ENCODE results near the gene GPX3.

GPX3 gene

GRCh38 chr5:151030379-151030778 lies 10.0 kb downstream of the GPX3 start:
- no peak for TF ChIP-seq SIN3A (IDR thresholded peaks at IDR 0.05; ENCODE audit: borderline replicate concordance, insufficient read depth, low read length)

DNA sequence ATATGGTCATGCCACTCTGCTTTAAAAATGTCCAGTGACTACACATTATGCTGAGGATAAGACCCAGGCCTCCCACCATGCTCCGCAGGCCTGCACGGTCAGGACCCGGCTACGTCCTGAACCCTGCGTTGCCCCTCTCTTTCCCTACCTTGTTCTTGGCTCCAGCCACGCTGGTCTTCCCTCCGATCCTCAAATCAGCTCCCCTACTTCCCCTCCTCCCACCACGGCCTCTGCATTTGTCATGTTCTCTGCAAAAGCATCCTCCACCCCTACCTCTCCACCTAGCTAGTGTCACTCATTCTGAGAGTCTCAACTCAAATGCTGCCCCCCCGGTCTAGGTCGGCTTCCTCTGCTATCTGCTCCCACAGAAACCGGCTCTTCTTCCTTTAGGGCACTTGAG lies 11.2 kb downstream of the GPX3 start:
- TF ChIP-seq, protein P1, sequence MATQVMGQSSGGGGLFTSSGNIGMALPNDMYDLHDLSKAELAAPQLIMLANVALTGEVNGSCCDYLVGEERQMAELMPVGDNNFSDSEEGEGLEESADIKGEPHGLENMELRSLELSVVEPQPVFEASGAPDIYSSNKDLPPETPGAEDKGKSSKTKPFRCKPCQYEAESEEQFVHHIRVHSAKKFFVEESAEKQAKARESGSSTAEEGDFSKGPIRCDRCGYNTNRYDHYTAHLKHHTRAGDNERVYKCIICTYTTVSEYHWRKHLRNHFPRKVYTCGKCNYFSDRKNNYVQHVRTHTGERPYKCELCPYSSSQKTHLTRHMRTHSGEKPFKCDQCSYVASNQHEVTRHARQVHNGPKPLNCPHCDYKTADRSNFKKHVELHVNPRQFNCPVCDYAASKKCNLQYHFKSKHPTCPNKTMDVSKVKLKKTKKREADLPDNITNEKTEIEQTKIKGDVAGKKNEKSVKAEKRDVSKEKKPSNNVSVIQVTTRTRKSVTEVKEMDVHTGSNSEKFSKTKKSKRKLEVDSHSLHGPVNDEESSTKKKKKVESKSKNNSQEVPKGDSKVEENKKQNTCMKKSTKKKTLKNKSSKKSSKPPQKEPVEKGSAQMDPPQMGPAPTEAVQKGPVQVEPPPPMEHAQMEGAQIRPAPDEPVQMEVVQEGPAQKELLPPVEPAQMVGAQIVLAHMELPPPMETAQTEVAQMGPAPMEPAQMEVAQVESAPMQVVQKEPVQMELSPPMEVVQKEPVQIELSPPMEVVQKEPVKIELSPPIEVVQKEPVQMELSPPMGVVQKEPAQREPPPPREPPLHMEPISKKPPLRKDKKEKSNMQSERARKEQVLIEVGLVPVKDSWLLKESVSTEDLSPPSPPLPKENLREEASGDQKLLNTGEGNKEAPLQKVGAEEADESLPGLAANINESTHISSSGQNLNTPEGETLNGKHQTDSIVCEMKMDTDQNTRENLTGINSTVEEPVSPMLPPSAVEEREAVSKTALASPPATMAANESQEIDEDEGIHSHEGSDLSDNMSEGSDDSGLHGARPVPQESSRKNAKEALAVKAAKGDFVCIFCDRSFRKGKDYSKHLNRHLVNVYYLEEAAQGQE (IDR thresholded peaks at IDR 0.05; ENCODE audit: insufficient read depth in 1 of 2, low read depth in 2 of 2, low read length in 2 of 2) = no peak
- TF ChIP-seq FOXP2 (optimal IDR thresholded peaks at IDR 0.05; ENCODE audit: borderline replicate concordance, extremely low read depth, extremely low read length, insufficient read depth) = no peak
- no peak for TF ChIP-seq TAF1 (IDR thresholded peaks at IDR 0.05; ENCODE audit: borderline replicate concordance, insufficient read depth, low read length)
- TF ChIP-seq POLR2AphosphoS5 (IDR thresholded peaks at IDR 0.05; ENCODE audit: low read depth, low read length) = no peak
- no peak for TF ChIP-seq SIN3A (IDR thresholded peaks at IDR 0.05; ENCODE audit: borderline replicate concordance, insufficient read depth, low read length)

DNA sequence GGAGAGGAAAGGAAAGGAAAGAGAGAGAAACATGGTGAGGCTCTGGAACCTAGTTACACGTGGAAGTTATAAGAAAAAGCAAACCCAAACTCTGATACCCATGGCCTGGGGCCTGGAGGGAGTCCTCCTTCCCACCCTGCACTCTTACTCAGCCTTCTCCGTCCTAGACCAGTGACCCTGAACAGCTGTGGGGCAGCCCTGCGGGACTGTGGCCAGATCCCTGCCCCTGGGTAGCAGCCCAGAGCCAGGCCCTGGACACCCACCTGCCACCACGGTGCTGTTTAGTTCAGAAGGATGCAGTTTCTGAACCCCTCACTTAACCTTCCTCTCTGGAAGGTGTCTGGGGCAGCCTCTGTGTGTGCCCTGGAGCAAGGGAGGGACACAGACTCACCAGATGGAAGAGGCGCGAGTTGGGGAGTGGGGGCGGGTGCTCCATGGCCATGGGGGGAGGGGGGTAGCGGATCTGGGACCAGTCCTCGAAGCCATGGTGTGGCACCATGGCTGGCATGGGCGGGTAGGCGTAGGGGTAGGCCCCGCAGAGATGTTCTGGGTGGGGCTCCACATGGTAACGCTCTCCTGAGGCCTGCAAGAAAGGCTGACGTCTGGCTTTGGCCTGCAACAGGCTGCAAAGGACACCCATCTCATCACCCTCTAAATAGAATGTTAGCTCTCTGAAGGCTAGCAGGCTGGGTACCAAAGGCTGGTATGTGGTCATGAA lies 13.0 kb downstream of the GPX3 start:
- TF ChIP-seq POLR2AphosphoS5 (IDR thresholded peaks at IDR 0.05; ENCODE audit: low read depth, low read length) (no peak), TAF1 (IDR thresholded peaks at IDR 0.05; ENCODE audit: borderline replicate concordance, insufficient read depth, low read length) (no peak), FOXP2 (optimal IDR thresholded peaks at IDR 0.05; ENCODE audit: borderline replicate concordance, extremely low read depth, extremely low read length, insufficient read depth) (no peak), SIN3A (IDR thresholded peaks at IDR 0.05; ENCODE audit: borderline replicate concordance, insufficient read depth, low read length) (no peak)
- TF ChIP-seq, protein P1 (IDR thresholded peaks at IDR 0.05; ENCODE audit: insufficient read depth in 1 of 2, low read depth in 2 of 2, low read length in 2 of 2) = no peak

- TF ChIP-seq SIN3A (IDR thresholded peaks at IDR 0.05; ENCODE audit: borderline replicate concordance, insufficient read depth, low read length) (no peak), TAF1 (IDR thresholded peaks at IDR 0.05; ENCODE audit: borderline replicate concordance, insufficient read depth, low read length) (no peak), POLR2AphosphoS5 (IDR thresholded peaks at IDR 0.05; ENCODE audit: low read depth, low read length) (no peak)
- TF ChIP-seq, protein P1 (IDR thresholded peaks at IDR 0.05; ENCODE audit: insufficient read depth in 1 of 2, low read depth in 2 of 2, low read length in 2 of 2) = no peak
Observed at GRCh38 chr5:151034422-151035379, 14.3 kb downstream of the GPX3 start.

DNA sequence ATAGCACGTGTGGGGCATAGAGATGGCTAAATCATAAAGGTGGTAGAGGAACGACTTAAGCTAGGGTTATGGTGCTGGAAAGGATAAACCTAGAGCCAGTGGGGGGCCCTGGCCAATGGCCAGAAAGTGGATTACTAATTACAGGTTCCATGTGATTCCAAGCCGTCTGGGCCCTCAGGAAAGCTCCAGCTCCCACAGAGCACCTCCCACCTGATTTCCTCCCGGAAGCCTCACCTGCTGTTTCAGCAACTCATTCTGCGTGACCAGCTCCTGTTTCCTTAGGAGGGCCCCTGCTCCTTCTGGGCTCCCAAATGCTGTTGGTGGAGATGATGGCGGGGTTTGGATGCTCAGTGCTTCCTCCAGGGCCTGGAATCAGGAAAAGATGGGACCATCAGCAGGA lies 16.2 kb downstream of the GPX3 start:
- TF ChIP-seq TAF1 (IDR thresholded peaks at IDR 0.05; ENCODE audit: borderline replicate concordance, insufficient read depth, low read length) = no peak
- TF ChIP-seq SIN3A (IDR thresholded peaks at IDR 0.05; ENCODE audit: borderline replicate concordance, insufficient read depth, low read length) = no peak
- TF ChIP-seq POLR2AphosphoS5 (IDR thresholded peaks at IDR 0.05; ENCODE audit: low read depth, low read length) = no peak
- no peak for TF ChIP-seq FOXP2 (optimal IDR thresholded peaks at IDR 0.05; ENCODE audit: borderline replicate concordance, extremely low read depth, extremely low read length, insufficient read depth)
- TF ChIP-seq, protein P1 (IDR thresholded peaks at IDR 0.05; ENCODE audit: insufficient read depth in 1 of 2, low read depth in 2 of 2, low read length in 2 of 2) = no peak

All from PFSK-1 (cell line).